ENCODE measurements around the gene HJURP.

Gene HJURP

GRCh38 chr2:233822101-233822771, 32.1 kb downstream of the HJURP start (continued):
- TF ChIP-seq, protein P1, sequence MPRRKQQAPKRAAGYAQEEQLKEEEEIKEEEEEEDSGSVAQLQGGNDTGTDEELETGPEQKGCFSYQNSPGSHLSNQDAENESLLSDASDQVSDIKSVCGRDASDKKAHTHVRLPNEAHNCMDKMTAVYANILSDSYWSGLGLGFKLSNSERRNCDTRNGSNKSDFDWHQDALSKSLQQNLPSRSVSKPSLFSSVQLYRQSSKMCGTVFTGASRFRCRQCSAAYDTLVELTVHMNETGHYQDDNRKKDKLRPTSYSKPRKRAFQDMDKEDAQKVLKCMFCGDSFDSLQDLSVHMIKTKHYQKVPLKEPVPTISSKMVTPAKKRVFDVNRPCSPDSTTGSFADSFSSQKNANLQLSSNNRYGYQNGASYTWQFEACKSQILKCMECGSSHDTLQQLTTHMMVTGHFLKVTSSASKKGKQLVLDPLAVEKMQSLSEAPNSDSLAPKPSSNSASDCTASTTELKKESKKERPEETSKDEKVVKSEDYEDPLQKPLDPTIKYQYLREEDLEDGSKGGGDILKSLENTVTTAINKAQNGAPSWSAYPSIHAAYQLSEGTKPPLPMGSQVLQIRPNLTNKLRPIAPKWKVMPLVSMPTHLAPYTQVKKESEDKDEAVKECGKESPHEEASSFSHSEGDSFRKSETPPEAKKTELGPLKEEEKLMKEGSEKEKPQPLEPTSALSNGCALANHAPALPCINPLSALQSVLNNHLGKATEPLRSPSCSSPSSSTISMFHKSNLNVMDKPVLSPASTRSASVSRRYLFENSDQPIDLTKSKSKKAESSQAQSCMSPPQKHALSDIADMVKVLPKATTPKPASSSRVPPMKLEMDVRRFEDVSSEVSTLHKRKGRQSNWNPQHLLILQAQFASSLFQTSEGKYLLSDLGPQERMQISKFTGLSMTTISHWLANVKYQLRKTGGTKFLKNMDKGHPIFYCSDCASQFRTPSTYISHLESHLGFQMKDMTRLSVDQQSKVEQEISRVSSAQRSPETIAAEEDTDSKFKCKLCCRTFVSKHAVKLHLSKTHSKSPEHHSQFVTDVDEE (CRISPR knock-in tag; IDR thresholded peaks at IDR 0.05) = no peak
- TF ChIP-seq BACH2 (CRISPR knock-in tag; IDR thresholded peaks at IDR 0.05; ENCODE audit: borderline replicate concordance) (no peak), ZNF565 (CRISPR knock-in tag; conservative IDR thresholded peaks at IDR 0.05; ENCODE audit: low read depth) (no peak)

DNA sequence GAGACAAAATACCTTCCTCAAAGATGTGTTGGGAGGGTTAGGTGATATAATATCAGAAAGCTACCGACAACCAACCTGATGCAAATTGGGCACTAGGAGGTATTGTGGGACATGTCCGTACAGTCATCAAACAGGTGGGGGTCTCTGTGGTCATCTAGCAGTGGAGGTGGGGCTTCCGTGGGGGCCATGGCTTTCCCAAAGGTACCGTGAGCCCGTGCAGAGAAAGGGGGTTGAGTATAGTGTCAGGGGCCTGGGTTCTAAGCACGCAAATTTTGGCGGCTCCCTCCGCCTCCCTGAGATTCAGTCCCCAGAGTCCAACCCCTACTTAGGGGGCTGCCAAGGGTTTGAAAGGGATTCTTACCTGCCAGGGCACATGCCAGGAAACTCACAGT, 32.6 kb downstream of the HJURP start:
- ATAC-seq = no peak
- TF ChIP-seq CSRNP3 (CRISPR knock-in tag; IDR thresholded peaks at IDR 0.05) (no peak), OSR1 (CRISPR knock-in tag; IDR thresholded peaks at IDR 0.05) (no peak), RARB (CRISPR knock-in tag; IDR thresholded peaks at IDR 0.05) (no peak)
- TF ChIP-seq, protein P2, sequence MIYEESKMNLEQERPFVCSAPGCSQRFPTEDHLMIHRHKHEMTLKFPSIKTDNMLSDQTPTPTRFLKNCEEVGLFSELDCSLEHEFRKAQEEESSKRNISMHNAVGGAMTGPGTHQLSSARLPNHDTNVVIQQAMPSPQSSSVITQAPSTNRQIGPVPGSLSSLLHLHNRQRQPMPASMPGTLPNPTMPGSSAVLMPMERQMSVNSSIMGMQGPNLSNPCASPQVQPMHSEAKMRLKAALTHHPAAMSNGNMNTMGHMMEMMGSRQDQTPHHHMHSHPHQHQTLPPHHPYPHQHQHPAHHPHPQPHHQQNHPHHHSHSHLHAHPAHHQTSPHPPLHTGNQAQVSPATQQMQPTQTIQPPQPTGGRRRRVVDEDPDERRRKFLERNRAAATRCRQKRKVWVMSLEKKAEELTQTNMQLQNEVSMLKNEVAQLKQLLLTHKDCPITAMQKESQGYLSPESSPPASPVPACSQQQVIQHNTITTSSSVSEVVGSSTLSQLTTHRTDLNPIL (CRISPR knock-in tag; IDR thresholded peaks at IDR 0.05; ENCODE audit: low read depth) = no peak

GRCh38 chr2:233821196-233821595, 33.1 kb downstream of the HJURP start:
- no peak for TF ChIP-seq ZFP3 (CRISPR knock-in tag; IDR thresholded peaks at IDR 0.05)
- TF ChIP-seq GLIS3 (CRISPR knock-in tag; IDR thresholded peaks at IDR 0.05) = no peak
- no peak for TF ChIP-seq CSDC2 (CRISPR knock-in tag; IDR thresholded peaks at IDR 0.05)
- no peak for TF ChIP-seq ZC3H10 (CRISPR knock-in tag; IDR thresholded peaks at IDR 0.05)
- TF ChIP-seq, protein P1 (CRISPR knock-in tag; IDR thresholded peaks at IDR 0.05) = no peak
- no peak for TF ChIP-seq ZNF8 (CRISPR knock-in tag; IDR thresholded peaks at IDR 0.05)
- no peak for TF ChIP-seq BACH2 (CRISPR knock-in tag; IDR thresholded peaks at IDR 0.05; ENCODE audit: borderline replicate concordance)
- no peak for TF ChIP-seq ARNTL (CRISPR knock-in tag; IDR thresholded peaks at IDR 0.05; ENCODE audit: borderline replicate concordance, low read depth)
- TF ChIP-seq, protein P2 (CRISPR knock-in tag; IDR thresholded peaks at IDR 0.05; ENCODE audit: low read depth) = no peak
- TF ChIP-seq OSR1 (CRISPR knock-in tag; IDR thresholded peaks at IDR 0.05) = no peak
- TF ChIP-seq ISL1 (CRISPR knock-in tag; IDR thresholded peaks at IDR 0.05) = no peak
- no peak for TF ChIP-seq ESRRG (CRISPR knock-in tag; IDR thresholded peaks at IDR 0.05)
- no peak for TF ChIP-seq ZFP30 (CRISPR knock-in tag; IDR thresholded peaks at IDR 0.05)
- TF ChIP-seq TCF4 (CRISPR knock-in tag; IDR thresholded peaks at IDR 0.05; ENCODE audit: borderline replicate concordance) = no peak
- no peak for TF ChIP-seq RARB (CRISPR knock-in tag; IDR thresholded peaks at IDR 0.05)
- no peak for TF ChIP-seq CSRNP3 (CRISPR knock-in tag; IDR thresholded peaks at IDR 0.05)
- no peak for TF ChIP-seq PATZ1 (CRISPR knock-in tag; IDR thresholded peaks at IDR 0.05; ENCODE audit: borderline replicate concordance)
- no peak for TF ChIP-seq SNAI2 (CRISPR knock-in tag; IDR thresholded peaks at IDR 0.05)
- no peak for ATAC-seq

Measured in SK-N-SH treated with all-trans-retinoic acid at 6 μM for 48 hours (cell line).